Head of caudate nucleus (tissue), 42 donors: Measurements from ENCODE around the gene KBTBD3.
"Not testable (repeated sequence)": the region's sequence is repeated elsewhere in the genome, so short reads cannot be mapped to it uniquely, and the experiment has no call there.

Experiments used
- DNase-seq, 42 donors: peaks; one replicate each; pipeline versions ENCODE4 v3.0.0 to v3.0.0-alpha.2; 2020 to 2021; ENCODE audit warnings: mixed read lengths in 7 of 42
- intact Hi-C: fragments of 100-400 bp; cut with DNase I; formaldehyde crosslinking; loops from one replicate; pipeline ENCODE4 v1.15.0; 2022

Gene KBTBD3

DNA sequence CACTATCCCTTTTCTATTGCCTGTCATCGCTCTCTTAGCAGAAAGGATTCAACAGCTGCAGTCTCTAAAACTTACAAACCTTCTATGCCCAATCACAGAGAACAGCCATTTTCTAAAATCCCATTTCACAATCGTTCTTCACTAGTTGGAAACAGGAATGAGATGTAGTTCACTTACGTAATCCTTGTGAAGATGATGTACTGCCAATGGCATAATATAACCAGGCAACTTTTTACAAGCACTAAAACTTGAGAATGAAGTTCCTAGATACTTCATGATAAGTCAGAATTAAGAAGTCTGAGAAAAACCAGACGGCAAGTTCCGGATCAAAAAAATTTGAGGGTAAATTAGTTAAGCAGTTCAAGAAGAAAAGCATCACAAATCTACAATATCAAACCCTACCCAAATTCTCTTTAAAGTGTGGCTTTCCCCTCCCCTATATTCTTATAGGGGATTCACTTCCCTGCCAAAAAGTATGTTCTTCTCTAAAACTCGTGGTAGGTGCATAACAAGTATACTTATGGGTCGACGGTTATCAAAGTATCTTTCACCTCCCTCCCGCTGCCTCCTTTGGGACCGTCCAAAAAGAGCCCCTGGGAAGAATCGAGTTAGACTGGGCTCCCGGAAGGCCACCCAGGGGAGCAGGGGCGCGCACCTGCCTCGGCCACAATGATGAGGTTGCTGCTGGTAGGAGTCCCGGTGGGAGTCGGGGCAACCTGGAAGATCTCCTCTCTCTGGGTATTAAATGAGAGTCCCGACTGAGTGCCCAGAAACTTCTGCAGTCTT, 55.8 kb downstream of the KBTBD3 start:
- intact Hi-C loops, result no loop called here
- no peak for DNase-seq

DNA sequence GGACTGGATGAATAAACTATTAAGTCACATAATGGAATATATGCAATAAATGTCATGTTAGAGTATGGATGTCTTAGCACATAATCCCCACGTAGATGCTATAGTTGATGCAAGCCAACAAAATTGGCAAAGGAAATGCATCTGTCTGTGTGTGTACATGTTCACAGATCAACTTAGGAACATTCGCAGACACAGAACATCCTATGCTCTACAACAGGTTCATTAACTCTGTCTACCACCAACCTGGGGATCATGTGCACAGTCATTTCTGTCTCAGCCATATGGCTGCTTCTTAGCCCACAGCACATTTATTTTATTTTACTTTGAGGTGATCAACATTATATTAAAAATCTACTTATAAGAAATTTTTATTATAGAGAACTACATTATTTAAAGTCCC, 60.1 kb downstream of the KBTBD3 start:
- intact Hi-C loops, result no loop called here
- DNase-seq, result no peak

DNA sequence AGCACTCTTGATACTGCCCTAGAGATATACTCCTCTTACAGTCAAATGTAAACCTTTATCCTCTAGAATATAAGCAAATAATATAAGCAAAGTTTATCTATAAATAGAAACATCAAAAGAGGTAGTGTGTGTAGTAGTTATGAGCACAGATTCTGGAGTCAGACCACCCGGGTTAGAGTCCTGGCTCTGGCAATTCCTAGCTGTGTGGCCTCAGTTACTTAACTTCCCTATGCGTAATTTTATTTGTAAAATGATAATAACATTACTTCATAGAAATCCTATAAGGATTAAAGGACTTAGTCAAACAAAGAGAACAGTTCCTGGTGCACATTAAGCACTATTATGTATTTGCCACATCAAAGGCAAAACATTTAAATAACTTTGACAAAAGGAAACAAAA, 62.1 kb downstream of the KBTBD3 start:
- DNase-seq, result no peak
- intact Hi-C loops, result no loop called here

DNA sequence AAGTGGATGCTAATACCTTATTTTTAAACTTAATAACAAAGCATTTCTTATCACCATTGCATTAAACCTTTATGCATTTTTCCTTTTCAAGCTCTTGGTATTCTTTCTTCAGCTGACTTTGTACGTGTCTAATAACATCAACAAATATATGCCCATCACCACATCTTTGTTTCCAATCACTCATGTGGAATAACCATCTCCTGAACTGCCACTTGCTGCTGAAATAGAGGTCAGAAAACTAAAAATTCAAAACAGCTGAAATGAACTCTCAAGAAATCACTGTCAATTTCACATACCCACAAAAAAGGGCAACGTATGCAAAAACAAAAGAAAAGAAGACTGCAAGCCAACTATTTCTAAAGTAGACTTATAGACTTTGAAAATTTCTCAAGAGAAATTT, 62.5 kb downstream of the KBTBD3 start:
- intact Hi-C loops, result no loop called here

DNA sequence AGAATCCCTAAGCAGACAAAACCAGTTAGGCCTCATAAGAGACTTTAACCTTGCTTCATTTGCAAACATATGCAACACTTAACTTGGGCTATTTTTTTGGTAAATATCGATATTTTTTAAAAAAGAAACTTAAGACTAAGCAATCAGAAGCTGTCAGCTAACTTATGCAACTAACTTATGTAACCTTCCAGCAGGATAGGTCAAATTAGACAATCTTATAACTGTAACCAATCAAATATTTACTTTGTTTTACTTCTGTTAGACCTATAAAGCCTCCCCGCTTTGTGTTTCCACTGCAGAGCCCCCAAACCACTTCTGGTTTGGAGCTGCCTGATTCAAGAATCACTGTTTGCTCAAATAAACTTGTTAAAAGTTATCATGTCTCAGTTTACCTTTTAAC, 63.1 kb downstream of the KBTBD3 start:
- intact Hi-C loops, result no loop called here
- no peak for DNase-seq

More for the DNA sequence above, 62.5 kb downstream of the KBTBD3 start:
- DNase-seq, result no peak

DNA sequence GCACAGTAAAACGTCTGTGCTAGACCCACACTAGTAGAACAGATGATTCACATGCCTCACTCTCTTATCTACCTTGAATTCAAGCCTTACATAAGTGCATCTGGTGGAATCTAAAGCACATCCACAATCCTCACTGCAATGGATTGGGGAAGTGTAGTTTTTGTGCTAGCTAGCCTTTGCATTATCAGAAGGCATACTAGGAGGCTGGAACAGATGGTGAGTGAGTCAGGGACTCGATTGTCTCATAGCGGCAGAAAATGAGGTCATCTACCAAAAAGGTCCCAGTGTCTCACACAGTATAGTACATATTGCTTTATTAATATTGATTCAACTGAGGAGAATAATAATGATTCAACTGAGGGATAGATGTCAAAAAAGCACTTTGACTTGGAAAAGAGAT, 64.4 kb downstream of the KBTBD3 start:
- intact Hi-C loops, result no loop called here
- peak in 5 of 42 donors; percentile 13 to 62 (median 24) for DNase-seq

DNA sequence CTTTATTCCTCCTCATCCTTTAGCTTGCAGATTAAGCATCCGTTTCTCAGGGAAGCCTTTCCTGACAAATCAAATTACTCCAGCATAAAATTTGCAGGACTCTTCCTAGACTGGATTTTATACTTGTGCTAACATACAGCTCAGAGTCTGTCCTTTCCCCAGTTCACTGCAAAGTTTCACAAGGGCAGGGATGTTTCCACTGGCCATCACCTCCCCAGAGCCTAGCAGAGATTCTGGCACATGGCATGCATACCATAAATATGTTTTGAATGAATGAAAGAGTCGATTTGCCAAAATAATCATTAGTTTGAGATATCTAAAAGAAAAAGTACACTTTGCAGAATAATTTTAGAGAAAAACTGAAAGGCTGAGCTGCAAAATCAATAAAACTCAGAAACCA, 65.7 kb downstream of the KBTBD3 start:
- intact Hi-C loops, result no loop called here
- DNase-seq, result no peak

DNA sequence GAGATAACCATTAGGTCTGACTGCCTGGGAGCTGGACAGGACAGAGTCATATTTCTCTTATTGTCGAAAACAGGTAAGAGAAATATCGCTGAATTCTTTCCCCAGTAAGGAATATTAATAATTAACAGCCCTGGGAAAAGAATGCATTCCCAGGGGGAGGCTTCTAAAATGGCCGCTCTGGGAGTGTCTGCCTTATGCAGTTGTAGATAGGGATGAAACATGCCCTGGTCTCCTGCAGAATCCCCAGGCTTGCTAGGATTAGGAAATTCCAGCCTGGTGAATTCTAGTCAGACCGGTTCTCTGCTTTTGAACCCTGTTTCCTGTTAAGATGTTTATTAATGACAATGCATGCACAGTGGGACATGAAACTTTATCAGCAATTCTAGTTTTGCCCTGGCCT, 74.1 kb downstream of the KBTBD3 start:
- DNase-seq, result not testable (repeated sequence)

DNA sequence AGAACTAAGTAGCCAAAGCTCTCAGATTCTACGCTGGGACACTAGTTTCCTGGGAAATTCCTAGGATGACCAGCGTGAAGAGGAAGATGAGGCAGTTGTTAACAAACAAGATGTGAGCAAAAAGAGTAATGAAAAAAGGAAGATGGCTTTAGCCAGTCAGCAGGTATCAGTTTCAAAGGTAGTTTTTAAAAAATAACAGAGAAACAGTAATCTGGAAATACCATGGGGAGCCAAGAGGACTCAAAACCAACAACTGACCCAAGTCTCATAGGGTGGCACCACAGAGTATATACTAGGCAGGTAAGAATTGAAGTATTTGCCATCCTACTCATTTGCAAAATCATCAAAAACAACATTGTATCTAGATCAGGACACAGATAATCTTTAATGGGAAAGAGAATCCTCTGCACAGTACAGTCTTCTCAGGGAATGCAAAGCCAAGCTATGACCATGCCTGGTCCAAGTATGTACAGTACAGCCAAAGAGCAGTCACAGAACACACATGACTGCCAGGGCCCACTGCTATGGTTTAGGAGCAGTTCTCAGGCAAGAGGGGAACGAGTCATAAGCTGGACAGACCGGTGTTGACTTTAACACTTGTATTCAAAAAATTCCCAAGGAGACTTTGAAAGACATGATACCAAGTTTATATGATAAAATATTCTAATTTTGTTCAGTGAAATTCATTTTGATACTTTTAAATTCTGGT, 75.7 kb downstream of the KBTBD3 start:
- intact Hi-C loops, result no loop called here
- no peak for DNase-seq

More for the DNA sequence above, 74.1 kb downstream of the KBTBD3 start:
- intact Hi-C loops, result not testable (repeated sequence)
